Spleen (tissue), 11 donors: ENCODE measurements around the gene NPHP4. TPM values are rescaled to one million over a fixed set of nuclear protein-coding genes. Genes with fewer than 3 reads are reported as not detected.

Source experiments
- DNase-seq: peaks from one replicate; pipeline ENCODE4 v3.0.0-alpha.2; 2020
- H3K27ac ChIP-seq, 8 donors: fragments of 200-600 bp; sonication (generic) in 7 of 8; 1 replicate in 4 of 8; 2 replicates in 4 of 8; pipeline versions ENCODE4 v1.5.0 to v1.8.0; 2016 to 2021; ENCODE audit warnings: inconsistent platforms in 4 of 8, mild to moderate bottlenecking in 4 of 8, moderate library complexity in 1 of 8
- H3K27me3 ChIP-seq, 7 donors: fragments of 200-600 bp; sonication (generic) in 6 of 7; replicated peaks in 1 of 7; 1 replicate in 4 of 7; 2 replicates in 3 of 7; pipeline versions ENCODE4 v1.5.0 to v1.8.0; 2016 to 2021; ENCODE audit warnings: inconsistent platforms in 3 of 7, mild to moderate bottlenecking in 1 of 7
- H3K36me3 ChIP-seq, 6 donors: fragments of 200-600 bp; sonication (generic) in 5 of 6; 1 replicate in 4 of 6; 2 replicates in 2 of 6; pipeline versions ENCODE4 v1.5.0 to v1.8.0; 2016 to 2021; ENCODE audit warnings: inconsistent platforms in 2 of 6
- H3K4me1 ChIP-seq, 6 donors: fragments of 200-600 bp; sonication (generic) in 5 of 6; 1 replicate in 3 of 6; 2 replicates in 3 of 6; pipeline versions ENCODE4 v1.5.0 to v1.8.0; 2016 to 2021; ENCODE audit warnings: inconsistent platforms in 3 of 6
- H3K4me3 ChIP-seq, 8 donors: fragments of 200-600 bp; sonication (generic) in 7 of 8; 1 replicate in 4 of 8; 2 replicates in 4 of 8; pipeline versions ENCODE4 v1.5.0 to v1.8.0; 2016 to 2021; ENCODE audit warnings: inconsistent platforms in 4 of 8, mild to moderate bottlenecking in 4 of 8, moderate library complexity in 2 of 8
- H3K9me3 ChIP-seq, 8 donors: fragments of 200-600 bp; sonication (generic) in 7 of 8; 1 replicate in 4 of 8; 2 replicates in 4 of 8; pipeline versions ENCODE4 v1.5.0 to v1.8.0; 2016 to 2021; ENCODE audit warnings: inconsistent platforms in 4 of 8
- CTCF ChIP-seq, 11 experiments: fragments of 200-600 bp in 7 of 11; fragments of 450-650 bp in 4 of 11; sonication (generic) in 4 of 11; IDR thresholded peaks in 8 of 11; conservative IDR thresholded peaks in 3 of 11; 1 replicate in 7 of 11; 2 replicates in 4 of 11; pipeline versions ENCODE4 v1.4.0 to v1.8.0; 2016 to 2021; ENCODE audit warnings: antibody characterized with exemption in 11 of 11, inconsistent platforms in 4 of 11, mild to moderate bottlenecking in 1 of 11
- POLR2A ChIP-seq, 3 donors: fragments of 450-650 bp; IDR thresholded peaks; one replicate each; pipeline ENCODE4 v1.5.1; 2017; ENCODE audit warnings: antibody characterized with exemption in 3 of 3, mild to moderate bottlenecking in 1 of 3
- POLR2AphosphoS5 ChIP-seq, 3 donors: sonication (generic); formaldehyde crosslinking; IDR thresholded peaks; one replicate each; pipeline ENCODE4 v1.5.1; 2017; ENCODE audit warnings: antibody characterized with exemption in 3 of 3
- WGBS, 5 donors: extraction: QIAGEN DNeasy Blood & Tissue Kit in 3 of 5; methylation state at CpG; one replicate each; pipeline versions ENCODE4 v1.1.5 to v1.1.7; 2013 to 2018; 5-methylcytosine and 5-hydroxymethylcytosine counted together
- intact Hi-C: fragments of 100-400 bp; cut with DNase I; formaldehyde crosslinking; loops from one replicate; pipeline ENCODE4 v1.15.0; 2023; ENCODE audit warnings: low total_unique reads
- polyA plus RNA-seq, 3 donors: library from polyadenylated mRNA; stranded (reverse); fragments of 200-250 nt; gene quantifications; one replicate each; pipeline ENCODE4 v1.2.1, GENCODE V29; 2013
- total RNA-seq, 7 donors: library from RNA; depleted of rRNA in 3 of 7; stranded (reverse); fragments of >200 nt in 3 of 7; fragmentation: NEBNext Ultra II Directional in 4 of 7; extraction: Animal tissue kit (Norgen Biotek cat#: 25700) in 4 of 7; gene quantifications; one replicate each; pipeline versions ENCODE4 v1.1.0 to v1.2.1, GENCODE V29; 2016 to 2021
- donor health status: healthy with polysubstance abuse.
- donor health status: DM: no; HTN: no; CAD: no; lungs with moderate emphysema.
- donor health status: DM: no; HTN: no; CAD: no.
- donor health status: Bipolar disorder and iron deficiency.
- donor health status: healthy.
- donor health status: DM: no; HTN: no; CAD: no.
- donor health status: DM: yes; HTN: yes; CAD: no.

The NPHP4 gene
- total and polyA plus RNA-seq, 10 donors = 1.2 to 17.5 (median 9.4) TPM

GRCh38 chr1:5995871-5996630 is 3.8 kb upstream of the NPHP4 start:
- intact Hi-C loops = no loop called here
- 93 to 96% (median 95%) methylated on average over 15 to 17 of the region's 17 CpGs for WGBS, 5 donors

GRCh38 chr1:5994713-5995621 is 2.7 kb upstream of the NPHP4 start:
- H3K4me1 ChIP-seq = peaks cover 19 to 69% (median 51%) of the 10 kb centered on the region in 6 donors
- peak overlapping the region in 7 of 8 donors; percentile 15 to 98 (median 80) for H3K4me3 ChIP-seq
- intact Hi-C loops = loop anchor here (5.0 kb wide), 1 partner anchor 32 kb away; no protein-coding TSS in a partner anchor
- peaks cover 0 to 40% (median 5%) of the 10 kb centered on the region in 6 donors for H3K36me3 ChIP-seq
- H3K27ac ChIP-seq = peak overlapping the region; percentile 15 to 98 (median 92)
- no peak for TF ChIP-seq POLR2A (IDR thresholded peaks at IDR 0.05)
- TF ChIP-seq CTCF (IDR thresholded peaks at IDR 0.05 in 8 of 11, conservative IDR thresholded peaks at IDR 0.05 in 3 of 11) = peak in 1 of 11 experiments; percentile 9
- peak; percentile 13 to 64 (median 56) for TF ChIP-seq POLR2AphosphoS5 (IDR thresholded peaks at IDR 0.05)
- H3K9me3 ChIP-seq = no peaks in the 10 kb centered on the region
- DNase-seq = peak; percentile 90
- H3K27me3 ChIP-seq = no peaks in the 10 kb centered on the region
- 42 to 77% (median 64%) methylated on average over 10 to 29 of the region's 29 CpGs for WGBS, 5 donors

More at GRCh38 chr1:5995871-5996630, 3.8 kb upstream of the NPHP4 start:
- Histone ChIP-seq H3K4me1 (peaks cover 15 to 59% (median 43%) of the 10 kb centered on the region in 6 donors), H3K27me3 (no peaks in the 10 kb centered on the region), H3K9me3 (no peaks in the 10 kb centered on the region), H3K4me3 (no peak overlapping the region), H3K36me3 (peaks cover 0 to 45% (median 5%) of the 10 kb centered on the region in 6 donors), H3K27ac (no peak overlapping the region)
- DNase-seq = peak; percentile 73
- no peak for TF ChIP-seq CTCF (IDR thresholded peaks at IDR 0.05 in 8 of 11, conservative IDR thresholded peaks at IDR 0.05 in 3 of 11)
- TF ChIP-seq POLR2A (IDR thresholded peaks at IDR 0.05) = no peak
- TF ChIP-seq POLR2AphosphoS5 (IDR thresholded peaks at IDR 0.05) = no peak

- 25 to 29% (median 27%) methylated on average over 29 of the region's 29 CpGs for WGBS, 5 donors
- peak overlapping the region; percentile 15 to 98 (median 92) for H3K27ac ChIP-seq
- H3K36me3 ChIP-seq = peaks cover 0 to 37% (median 5%) of the 10 kb centered on the region in 6 donors
- no peaks in the 10 kb centered on the region for H3K27me3 ChIP-seq
- H3K4me3 ChIP-seq = peak overlapping the region; percentile 64 to 98 (median 94)
- H3K4me1 ChIP-seq = peaks cover 19 to 69% (median 48%) of the 10 kb centered on the region in 6 donors
- intact Hi-C loops = loop anchor here (5.0 kb wide), 1 partner anchor 33 kb away; no protein-coding TSS in a partner anchor
- H3K9me3 ChIP-seq = no peaks in the 10 kb centered on the region
- DNase-seq = peak; percentile 86
- peak in 2 of 3 donors; percentile 3 to 40 for TF ChIP-seq POLR2AphosphoS5 (IDR thresholded peaks at IDR 0.05)
- no peak for TF ChIP-seq POLR2A (IDR thresholded peaks at IDR 0.05)
Measured at GRCh38 chr1:5993556-5994491, 1.6 kb upstream of the NPHP4 start.
